ACHN (cell line): Measurements from ENCODE around the gene GPANK1.
A peak's percentile ranks its signal among the peaks of the same experiment; 100 is the strongest.

Experiments
- DNase-seq: peaks from one replicate; pipeline ENCODE4 v3.0.0-alpha.2; 2015
- in situ Hi-C: cut with HindIII; loops from 2 replicates; pipeline ENCODE4 v1.10.0; 2017; ENCODE audit warnings: low sequenced_read_pairs, low pct_ligation_motif_present, low pct_unique_long_range_greater_than_20kb

GPANK1 gene

DNA sequence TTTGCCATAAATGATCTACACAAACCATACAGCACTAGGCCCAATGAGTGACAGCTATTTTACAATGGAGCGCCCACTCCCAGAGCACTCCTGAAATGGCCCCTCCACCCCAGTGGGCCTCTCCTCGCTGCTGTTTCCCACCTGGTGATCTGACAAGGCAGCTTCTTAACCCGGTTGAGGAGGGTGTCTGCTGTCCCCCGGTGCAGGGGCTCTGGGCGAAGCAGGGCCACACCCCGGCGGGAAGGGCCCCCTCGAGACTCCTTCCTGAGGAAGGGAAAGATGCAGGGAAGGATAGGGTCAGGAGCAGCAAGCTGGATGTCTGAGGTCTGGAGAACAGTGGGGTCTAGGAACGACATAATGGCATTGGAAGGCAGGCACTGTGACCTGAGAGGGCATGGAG is 28.1 kb upstream of the GPANK1 start:
- in situ Hi-C loops: no loop called here
- DNase-seq: no peak

DNA sequence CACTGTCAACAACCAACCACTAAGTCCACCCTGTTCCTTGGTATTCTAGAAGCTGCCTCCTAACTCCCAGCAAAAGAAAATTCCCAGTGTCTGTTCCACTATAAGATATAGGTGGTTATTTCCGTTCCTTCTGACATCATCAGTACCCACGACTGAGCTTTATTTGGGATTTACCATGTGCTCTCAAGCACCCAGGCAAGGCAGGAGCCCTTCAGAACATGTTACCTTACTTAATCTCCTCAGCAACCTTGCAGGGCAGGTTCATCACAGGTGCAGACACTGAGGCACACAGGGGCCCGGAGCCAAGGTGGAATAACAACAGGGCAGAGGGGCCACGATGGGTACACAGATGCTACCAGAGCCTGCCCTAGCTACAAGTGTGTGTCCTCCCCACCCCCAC is 27.6 kb upstream of the GPANK1 start:
- in situ Hi-C loops: no loop called here
- DNase-seq: no peak

DNA sequence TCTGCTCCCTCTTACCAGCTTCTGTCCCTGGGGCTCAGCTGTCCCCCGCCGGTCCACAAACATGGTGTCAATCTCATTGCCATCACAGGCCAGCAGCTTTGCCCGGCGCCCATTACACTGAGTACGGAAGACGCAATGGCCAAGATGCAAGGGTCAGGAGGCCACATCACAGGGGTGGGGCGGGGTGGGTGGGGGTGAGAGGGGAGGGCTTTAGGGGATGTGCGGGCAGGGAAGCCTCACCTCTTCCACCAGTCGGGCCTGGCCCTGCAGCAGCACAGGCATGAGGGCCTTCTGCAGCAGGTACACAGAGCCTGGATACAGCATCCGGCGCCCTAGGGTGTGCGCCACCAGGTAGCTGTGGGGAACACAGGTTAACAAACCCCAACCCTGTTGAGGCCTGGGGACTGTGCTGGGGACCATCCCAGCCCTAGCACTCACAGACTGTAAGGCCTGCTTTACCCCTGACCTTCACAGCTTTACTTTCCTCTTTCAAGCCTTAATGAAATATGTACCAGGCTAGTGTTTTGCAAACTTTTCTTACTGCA is 26.8 kb upstream of the GPANK1 start:
- in situ Hi-C loops: no loop called here
- no peak for DNase-seq

DNA sequence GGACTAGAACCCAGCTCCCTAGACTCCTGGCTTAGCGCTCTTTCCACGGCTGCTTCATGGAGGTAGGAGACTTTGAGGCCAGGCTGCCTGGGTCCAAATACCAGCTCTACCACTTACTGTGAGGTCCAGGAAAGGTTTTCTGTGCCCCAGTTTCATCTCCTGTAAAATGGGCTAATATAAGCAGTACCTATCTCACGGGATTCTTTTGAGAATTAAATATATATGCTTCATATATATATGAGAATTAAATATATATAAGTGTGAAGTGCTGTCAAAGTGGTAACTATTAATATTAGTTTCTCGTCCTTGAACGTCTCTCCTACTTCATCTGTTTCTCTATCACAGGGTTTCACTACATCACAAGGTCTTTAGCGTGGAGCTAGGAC is 26.3 kb upstream of the GPANK1 start:
- no peak for DNase-seq
- in situ Hi-C loops: no loop called here

- no peak for DNase-seq
- in situ Hi-C loops: no loop called here
Measured at GRCh38 chr6:31690231-31691077, 25.7 kb upstream of the GPANK1 start.

DNA sequence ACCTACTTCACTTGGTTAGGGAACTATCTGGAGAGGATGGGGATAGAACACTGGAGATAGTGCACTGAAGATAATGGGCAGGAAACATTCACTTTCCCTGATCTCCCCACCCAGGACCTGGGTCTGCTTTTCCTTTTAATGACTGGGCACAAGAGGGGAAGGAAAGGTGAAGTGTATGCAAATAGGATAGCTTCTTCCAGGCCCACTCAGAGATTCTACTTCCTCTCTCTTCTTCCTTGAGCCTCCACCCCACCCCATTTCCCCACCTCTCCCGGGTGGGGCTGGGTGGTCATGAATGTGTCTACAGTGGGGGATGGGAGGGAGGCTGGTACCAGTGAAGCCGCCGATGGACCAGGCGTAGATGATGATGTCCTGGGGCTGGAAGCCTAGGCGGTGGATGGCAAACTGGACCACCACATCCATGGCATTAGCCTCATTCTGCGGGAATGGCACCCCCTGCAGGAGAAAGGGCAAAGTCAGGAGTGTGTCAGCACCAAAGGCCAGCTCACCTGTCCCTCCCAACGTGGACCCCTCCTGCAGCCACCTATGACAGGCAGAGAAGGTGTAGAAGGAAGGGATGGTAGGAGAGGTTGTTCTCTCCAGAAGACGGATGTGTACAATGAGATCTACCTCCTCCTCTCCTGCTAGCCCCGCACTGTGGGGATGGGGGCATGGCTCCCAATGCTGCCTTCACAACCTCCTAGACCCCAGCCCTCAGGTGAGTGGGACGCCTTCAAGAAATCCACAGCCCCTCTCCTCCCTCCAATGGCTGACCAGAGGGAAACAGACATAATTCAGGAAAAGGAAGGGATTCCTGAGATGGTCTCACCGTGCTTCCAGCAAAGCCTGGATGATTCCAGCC is 24.7 kb upstream of the GPANK1 start:
- no peak for DNase-seq
- in situ Hi-C loops: no loop called here

- in situ Hi-C loops: no loop called here
- no peak for DNase-seq
Measured at GRCh38 chr6:31687860-31688693, 23.3 kb upstream of the GPANK1 start.

- DNase-seq: no peak
Measured at GRCh38 chr6:31687321-31687720, 22.5 kb upstream of the GPANK1 start.

GRCh38 chr6:31686483-31686882 is 21.7 kb upstream of the GPANK1 start:
- DNase-seq: no peak
- in situ Hi-C loops: no loop called here

More at GRCh38 chr6:31687321-31687720, 22.5 kb upstream of the GPANK1 start:
- in situ Hi-C loops: no loop called here

DNA sequence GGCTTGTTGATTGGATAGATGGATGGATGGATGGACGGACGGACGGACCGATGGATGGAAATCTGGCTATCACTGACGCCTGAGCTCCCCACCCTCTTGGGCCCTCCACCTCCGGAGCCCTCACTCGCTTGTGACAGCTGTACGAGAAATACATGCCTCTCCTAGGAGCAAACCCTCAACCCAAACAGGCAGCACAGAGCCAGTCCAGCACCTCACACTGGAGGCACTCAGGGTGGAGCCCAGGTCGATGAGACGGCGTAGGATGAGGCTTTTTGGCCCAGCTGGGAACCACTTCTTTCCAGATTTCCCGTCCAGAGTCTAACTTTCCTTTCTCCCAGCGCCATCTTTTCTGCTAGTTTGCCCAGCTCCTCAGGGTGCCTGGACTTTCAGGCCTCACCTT is 18.8 kb upstream of the GPANK1 start:
- DNase-seq: no peak
- in situ Hi-C loops: no loop called here

GRCh38 chr6:31681135-31681671 is 16.4 kb upstream of the GPANK1 start:
- DNase-seq: peak; percentile 83
- in situ Hi-C loops: no loop called here

DNA sequence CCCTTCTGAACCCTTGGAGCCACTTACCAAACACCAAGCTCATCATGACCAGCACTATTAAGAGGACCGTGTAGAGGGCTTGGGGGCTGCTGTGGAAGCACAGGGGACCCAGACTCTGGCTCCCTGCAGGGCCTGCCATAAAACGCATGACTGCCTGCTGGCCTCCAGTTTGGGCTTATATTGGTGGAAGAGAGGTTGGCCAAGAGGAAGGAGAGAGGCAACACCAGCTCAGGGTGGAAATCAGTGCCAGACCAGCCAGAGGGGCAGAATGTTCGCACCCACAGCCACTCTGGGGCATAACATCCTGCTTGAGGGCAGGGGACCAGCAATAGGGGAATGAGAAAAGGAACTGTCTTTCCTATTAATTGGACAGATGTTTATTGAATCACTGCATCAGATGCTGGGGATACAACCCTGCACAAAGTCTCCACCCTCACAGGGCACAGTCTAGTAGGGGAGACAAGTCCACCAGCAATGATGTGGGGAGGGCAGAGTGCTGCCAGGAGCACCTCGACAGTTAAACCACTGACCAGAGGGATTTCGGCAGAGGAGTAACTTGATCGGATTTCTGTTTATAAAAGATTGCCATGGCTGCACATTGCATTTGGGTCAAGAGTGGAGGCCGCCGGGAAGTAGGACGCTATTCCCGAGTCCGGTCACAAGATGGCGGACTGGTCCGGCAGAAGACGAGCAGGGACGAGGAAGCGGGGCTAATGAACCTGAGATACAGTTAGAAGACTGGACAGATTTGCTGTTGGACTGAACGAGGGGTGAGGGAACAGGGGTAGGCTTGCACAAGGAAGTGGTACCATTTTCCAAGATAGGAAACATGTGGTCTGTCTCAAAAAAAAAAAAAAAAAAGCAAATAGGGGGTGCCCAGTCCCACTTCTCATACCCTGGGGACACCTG is 15.7 kb upstream of the GPANK1 start, which contains the start of gene LY6G5C:
Gene LY6G5C, minus strand, starts transcription at position 842 of the 909 bp plus-strand sequence. Its CDS starts 694 bp downstream, at position 148.
- DNase-seq: peak; percentile 82
- in situ Hi-C loops: no loop called here

- no peak for DNase-seq
- in situ Hi-C loops: no loop called here
Measured at GRCh38 chr6:31677955-31678354, 13.2 kb upstream of the GPANK1 start.

DNA sequence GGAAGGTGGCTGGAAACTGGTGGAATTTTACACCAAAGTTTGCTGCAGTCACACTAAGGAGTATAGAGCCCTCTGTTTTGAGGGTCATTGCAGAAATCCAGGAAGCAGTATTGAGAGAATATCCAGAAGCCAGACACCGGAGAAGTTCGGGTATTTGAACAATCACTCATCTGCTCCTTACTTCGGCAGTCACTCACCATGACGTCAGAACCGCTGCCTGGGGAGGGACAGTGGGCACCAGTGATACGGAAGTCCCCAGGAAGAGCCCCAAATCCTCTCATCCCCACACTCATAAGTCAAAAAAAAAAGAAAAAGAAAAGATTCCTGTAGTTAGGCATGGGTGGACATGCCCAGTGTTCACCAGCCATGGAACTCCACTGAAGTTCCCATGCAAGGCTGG is 12.1 kb upstream of the GPANK1 start:
- in situ Hi-C loops: no loop called here
- DNase-seq: no peak

- in situ Hi-C loops: no loop called here
- no peak for DNase-seq
Measured at GRCh38 chr6:31676322-31676903, 11.6 kb upstream of the GPANK1 start.

DNA sequence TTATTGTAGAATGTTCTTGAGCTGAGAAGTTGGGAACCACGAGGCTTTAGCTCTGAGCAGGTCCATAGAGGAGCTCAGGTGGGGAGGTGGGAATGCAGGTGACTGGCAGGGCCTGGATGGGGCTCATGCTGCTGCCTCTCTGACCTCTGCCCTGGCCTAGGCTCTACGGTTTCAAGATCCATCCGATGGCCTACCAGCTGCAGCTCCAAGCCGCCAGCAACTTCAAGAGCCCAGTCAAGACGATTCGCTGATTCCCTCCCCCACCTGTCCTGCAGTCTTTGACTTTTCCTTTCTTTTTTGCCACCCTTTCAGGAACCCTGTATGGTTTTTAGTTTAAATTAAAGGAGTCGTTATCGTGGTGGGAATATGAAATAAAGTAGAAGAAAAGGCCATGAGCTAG is 4.9 kb upstream of the GPANK1 start, which contains the start of gene LY6G5B:
Gene LY6G5B, plus strand, starts transcription at position 301 of the 400 bp plus-strand sequence. CDS start 975 bp downstream, outside the sequence.
- in situ Hi-C loops: no loop called here

More for the DNA sequence above, 4.9 kb upstream of the GPANK1 start, which contains the start of gene LY6G5B:
- DNase-seq: no peak
